Keratinocyte (primary cell): ENCODE results near the gene CACNG4. TPM values are rescaled to one million over a fixed set of nuclear protein-coding genes. Genes with fewer than 3 reads are reported as not detected.

ENCODE experiments used
- DNase-seq: peaks from one replicate; pipeline ENCODE4 v3.0.0-alpha.2; 2011; ENCODE audit warnings: low read depth, missing footprints, low spot score
- FAIRE-seq: peaks from 2 replicates; lab custom pipeline; 2011; peaks lifted over from hg19 to GRCh38; lab: Jason Lieb, UNC
- H2AFZ ChIP-seq: 2 replicates; pipeline ENCODE4 v1.6.0; 2012; ENCODE audit warnings: low read length, control low read depth, inconsistent platforms; ENCODE audit not compliant: control insufficient read depth
- H3K27ac ChIP-seq: 2 replicates; pipeline ENCODE4 v1.5.1; 2011; ENCODE audit warnings: low read length; ENCODE audit not compliant: control insufficient read depth, insufficient read depth
- H3K27me3 ChIP-seq: 3 replicates; pipeline ENCODE4 v1.6.0; 2011; ENCODE audit warnings: low read length; ENCODE audit not compliant: control insufficient read depth, insufficient read depth; ENCODE audit errors: extremely low read depth
- H3K36me3 ChIP-seq, 2 experiments: 2 replicates in 1 of 2; 3 replicates in 1 of 2; pipeline ENCODE4 v1.5.1; 2011; ENCODE audit warnings: low read length in 2 of 2, mild to moderate bottlenecking in 1 of 2; ENCODE audit not compliant: control insufficient read depth in 2 of 2, insufficient read depth in 2 of 2; ENCODE audit errors: extremely low read depth in 1 of 2
- H3K4me1 ChIP-seq: 3 replicates; pipeline ENCODE4 v1.5.1; 2011; ENCODE audit warnings: low read length; ENCODE audit not compliant: control insufficient read depth, insufficient read depth; ENCODE audit errors: extremely low read depth
- H3K4me2 ChIP-seq: 3 replicates; pipeline ENCODE4 v1.6.0; 2011; ENCODE audit warnings: low read depth, low read length; ENCODE audit not compliant: control insufficient read depth, insufficient read depth; ENCODE audit errors: extremely low read depth
- H3K4me3 ChIP-seq, 3 experiments: fragments of 200-600 bp in 1 of 3; sonication (generic) in 1 of 3; 2 replicates in 2 of 3; 3 replicates in 1 of 3; pipeline ENCODE4 v1.5.1; 2011 to 2016; ENCODE audit warnings: low read length in 3 of 3, mild to moderate bottlenecking in 3 of 3, control low read depth in 2 of 3, inconsistent platforms in 1 of 3, low read depth in 1 of 3, mixed read lengths in 1 of 3, mixed run types in 1 of 3, moderate library complexity in 1 of 3; ENCODE audit not compliant: control insufficient read depth in 2 of 3, insufficient read depth in 2 of 3; ENCODE audit errors: extremely low read depth in 1 of 3
- H3K79me2 ChIP-seq: 2 replicates; pipeline ENCODE4 v1.6.0; 2012; ENCODE audit warnings: low read length; ENCODE audit not compliant: control insufficient read depth, insufficient read depth
- H3K9ac ChIP-seq: 3 replicates; pipeline ENCODE4 v1.6.0; 2011; ENCODE audit warnings: low read length; ENCODE audit not compliant: control insufficient read depth, insufficient read depth; ENCODE audit errors: extremely low read depth
- H3K9me1 ChIP-seq: 3 replicates; pipeline ENCODE4 v1.6.0; 2011; ENCODE audit warnings: low read length; ENCODE audit not compliant: control insufficient read depth, insufficient read depth; ENCODE audit errors: extremely low read depth
- H3K9me3 ChIP-seq: 2 replicates; pipeline ENCODE4 v1.5.1; 2012; ENCODE audit warnings: low read depth, low read length; ENCODE audit not compliant: control insufficient read depth
- H4K20me1 ChIP-seq: 3 replicates; pipeline ENCODE4 v1.6.0; 2011; ENCODE audit warnings: low read length; ENCODE audit not compliant: control insufficient read depth, insufficient read depth; ENCODE audit errors: extremely low read depth
- EZH2 ChIP-seq: IDR thresholded peaks from one replicate; pipeline ENCODE4 v1.6.1; 2012; ENCODE audit warnings: inconsistent platforms, mild to moderate bottlenecking, low read length, moderate library complexity
- dilution Hi-C: fragments of 300-500 bp; cut with MboI; formaldehyde crosslinking; loops from one replicate; pipeline ENCODE4 v1.7.0; 2020; ENCODE audit warnings: low sequenced_read_pairs; ENCODE audit not compliant: extremely low pct_ligation_motif_present
- polyA plus RNA-seq, 5 experiments: library from polyadenylated mRNA; depleted of rRNA in 3 of 5; stranded (reverse) in 3 of 5; stranded (forward) in 1 of 5; unstranded in 1 of 5; fragments of >200 nt; gene quantifications; 1 replicate in 1 of 5; 2 replicates in 3 of 5; 3 replicates in 1 of 5; pipeline versions ENCODE4 v1.2.1 to v1.2.3, GENCODE V29; 2011 to 2012; ENCODE audit warnings: missing spikeins in 2 of 5, low read depth in 1 of 5, low replicate concordance in 1 of 5
- TF ChIP-seq, protein P1 (sequence below), 3 experiments: IDR thresholded peaks in 1 of 3; conservative IDR thresholded peaks in 1 of 3; optimal IDR thresholded peaks in 1 of 3; 2 replicates in 2 of 3; 3 replicates in 1 of 3; pipeline versions ENCODE3 to v1.5.1; 2011; ENCODE audit warnings: low read length in 3 of 3, mild to moderate bottlenecking in 3 of 3, moderate library complexity in 2 of 3, control low read depth in 1 of 3, inconsistent platforms in 1 of 3; ENCODE audit not compliant: insufficient read depth in 2 of 3; ENCODE audit errors: extremely low read depth in 1 of 3

Gene CACNG4
- polyA plus RNA-seq, 1 donor (not counting 4 experiments of a cell fraction or from before 2014, with no cell fraction given), result not detected

DNA sequence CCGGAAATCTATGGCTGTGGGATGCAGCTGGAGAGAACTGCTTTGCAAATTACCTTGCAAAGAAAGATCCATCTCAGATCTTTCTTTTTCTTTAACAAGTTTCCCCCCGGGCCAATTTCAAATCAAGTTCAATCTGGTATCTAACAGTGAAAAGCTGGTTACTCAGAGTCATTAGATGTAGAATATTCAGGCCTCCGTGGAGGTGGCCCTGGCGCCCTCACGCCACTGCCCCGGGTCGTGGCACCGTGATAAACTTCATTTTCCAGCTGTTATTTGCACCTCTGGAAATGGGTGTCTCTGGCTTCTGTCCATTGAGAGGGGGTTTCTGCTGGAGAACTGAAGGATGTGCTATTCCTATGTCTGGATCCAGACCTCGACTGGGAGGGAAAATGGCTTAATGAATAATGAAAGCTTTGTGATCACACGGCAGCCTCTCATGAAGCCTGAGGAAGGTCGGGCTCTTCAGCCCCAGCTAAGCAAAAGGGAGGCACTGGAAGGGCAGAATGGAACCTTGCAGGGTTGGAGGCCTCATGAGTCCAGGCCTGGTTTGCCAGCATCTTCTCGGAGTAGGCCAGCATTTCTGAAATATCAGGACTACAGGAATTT lies 30.5 kb downstream of the CACNG4 start:
- no peaks in the 10 kb centered on the region for H3K4me1 ChIP-seq
- peaks cover 4% of the 10 kb centered on the region for H3K27me3 ChIP-seq
- no peak for TF ChIP-seq EZH2
- TF ChIP-seq, protein P1, sequence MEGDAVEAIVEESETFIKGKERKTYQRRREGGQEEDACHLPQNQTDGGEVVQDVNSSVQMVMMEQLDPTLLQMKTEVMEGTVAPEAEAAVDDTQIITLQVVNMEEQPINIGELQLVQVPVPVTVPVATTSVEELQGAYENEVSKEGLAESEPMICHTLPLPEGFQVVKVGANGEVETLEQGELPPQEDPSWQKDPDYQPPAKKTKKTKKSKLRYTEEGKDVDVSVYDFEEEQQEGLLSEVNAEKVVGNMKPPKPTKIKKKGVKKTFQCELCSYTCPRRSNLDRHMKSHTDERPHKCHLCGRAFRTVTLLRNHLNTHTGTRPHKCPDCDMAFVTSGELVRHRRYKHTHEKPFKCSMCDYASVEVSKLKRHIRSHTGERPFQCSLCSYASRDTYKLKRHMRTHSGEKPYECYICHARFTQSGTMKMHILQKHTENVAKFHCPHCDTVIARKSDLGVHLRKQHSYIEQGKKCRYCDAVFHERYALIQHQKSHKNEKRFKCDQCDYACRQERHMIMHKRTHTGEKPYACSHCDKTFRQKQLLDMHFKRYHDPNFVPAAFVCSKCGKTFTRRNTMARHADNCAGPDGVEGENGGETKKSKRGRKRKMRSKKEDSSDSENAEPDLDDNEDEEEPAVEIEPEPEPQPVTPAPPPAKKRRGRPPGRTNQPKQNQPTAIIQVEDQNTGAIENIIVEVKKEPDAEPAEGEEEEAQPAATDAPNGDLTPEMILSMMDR (optimal IDR thresholded peaks at IDR 0.05 in 1 of 3, IDR thresholded peaks at IDR 0.05 in 1 of 3, conservative IDR thresholded peaks at IDR 0.05 in 1 of 3; ENCODE audit: extremely low read depth in 1 of 3, insufficient read depth in 2 of 3, low read length in 3 of 3), result no peak
- dilution Hi-C loops, result no loop called here
- H2AFZ ChIP-seq, result no peak overlapping the region
- FAIRE-seq (no peak), DNase-seq (no peak)
- H3K79me2 ChIP-seq, result no peaks in the 10 kb centered on the region
- no peak overlapping the region for H3K4me3 ChIP-seq
- no peaks in the 10 kb centered on the region for H3K9me1 ChIP-seq
- no peaks in the 10 kb centered on the region for H4K20me1 ChIP-seq
- no peak overlapping the region for H3K4me2 ChIP-seq
- no peaks in the 10 kb centered on the region for H3K36me3 ChIP-seq
- no peak overlapping the region for H3K27ac ChIP-seq
- no peak overlapping the region for H3K9ac ChIP-seq
- no peaks in the 10 kb centered on the region for H3K9me3 ChIP-seq

DNA sequence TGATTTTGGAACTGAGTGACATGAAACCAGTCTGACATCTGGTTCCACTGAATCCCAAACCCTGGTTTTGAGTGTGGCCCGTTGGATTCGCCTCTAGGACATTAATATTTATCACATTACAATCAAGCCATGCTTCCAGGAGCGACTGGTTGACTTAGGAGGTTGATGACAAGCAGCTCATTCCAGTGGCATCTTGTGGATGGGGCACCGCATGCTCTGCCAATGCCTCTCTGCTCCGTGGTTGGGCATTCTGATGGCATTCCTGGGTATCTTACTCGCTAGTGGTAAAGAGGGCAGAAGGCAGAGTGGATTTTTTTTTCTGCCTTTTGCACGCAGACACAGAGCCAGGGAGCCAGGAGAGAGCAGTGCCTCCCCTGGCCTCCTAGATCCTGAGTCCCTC lies 31.4 kb downstream of the CACNG4 start:
- no peak overlapping the region for H2AFZ ChIP-seq
- H3K9me1 ChIP-seq, result no peaks in the 10 kb centered on the region
- H4K20me1 ChIP-seq, result no peaks in the 10 kb centered on the region
- H3K27ac ChIP-seq, result no peak overlapping the region
- H3K9ac ChIP-seq, result no peak overlapping the region
- H3K9me3 ChIP-seq, result no peaks in the 10 kb centered on the region
- no peak for FAIRE-seq
- H3K79me2 ChIP-seq, result no peaks in the 10 kb centered on the region
- no peak for DNase-seq
- TF ChIP-seq, protein P1 (optimal IDR thresholded peaks at IDR 0.05 in 1 of 3, IDR thresholded peaks at IDR 0.05 in 1 of 3, conservative IDR thresholded peaks at IDR 0.05 in 1 of 3; ENCODE audit: extremely low read depth in 1 of 3, insufficient read depth in 2 of 3, low read length in 3 of 3), result no peak
- TF ChIP-seq EZH2, result no peak
- no peak overlapping the region for H3K4me2 ChIP-seq
- H3K4me3 ChIP-seq, result no peak overlapping the region
- no peaks in the 10 kb centered on the region for H3K4me1 ChIP-seq
- H3K36me3 ChIP-seq, result no peaks in the 10 kb centered on the region
- dilution Hi-C loops, result no loop called here
- H3K27me3 ChIP-seq, result peaks cover 4% of the 10 kb centered on the region
